Activated CD4-positive, alpha-beta T cell treated with anti-CD3 and anti-CD28 coated beads for 24 hours (primary cell): Measurements from ENCODE around the gene TMEM59.

ENCODE experiments used
- DNase-seq, 2 donors: peaks; one replicate each; pipeline ENCODE4 v3.0.0-alpha.2; 2020; ENCODE audit warnings: low read depth in 2 of 2

Gene TMEM59

GRCh38 chr1:53984726-53985125 lies 68.3 kb downstream of the TMEM59 start:
- DNase-seq = no peak

- no peak for DNase-seq
These were observed 70.3 kb downstream of the TMEM59 start for GRCh38 chr1:53982763-53983104.

DNA sequence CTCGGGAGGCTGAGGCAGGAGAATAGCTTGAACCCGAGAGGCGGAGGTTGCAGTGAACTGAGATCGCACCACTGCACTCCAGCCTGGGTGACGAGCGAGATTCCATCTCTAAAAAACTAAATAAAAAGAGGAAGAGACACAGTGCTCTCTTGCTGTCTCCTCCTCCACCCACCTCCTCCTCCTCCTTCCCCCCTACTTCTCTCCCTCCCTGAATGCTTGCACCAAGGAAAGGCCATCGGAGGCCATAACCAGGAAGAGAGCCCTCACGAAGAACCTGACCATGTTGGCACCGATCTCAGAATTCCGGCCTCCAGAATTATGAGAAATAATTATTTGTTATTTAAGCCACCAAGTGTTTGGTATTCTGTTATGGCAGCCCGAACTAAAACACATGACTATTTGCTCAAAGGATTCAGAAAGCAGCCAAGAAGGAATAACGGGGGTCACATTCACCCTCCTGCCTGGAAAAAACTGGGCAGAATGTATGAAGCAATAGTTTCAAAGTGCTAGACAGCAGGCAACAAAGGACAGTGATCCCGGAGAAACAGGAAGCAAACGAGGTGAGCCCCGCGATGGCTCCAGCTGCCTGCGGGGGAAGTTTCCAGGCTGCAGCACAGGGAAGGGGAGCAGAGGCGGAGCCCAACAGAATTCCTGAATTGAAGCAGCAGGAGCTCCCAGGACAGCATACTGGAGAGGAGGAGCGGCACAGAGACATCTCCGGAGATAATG lies 70.8 kb downstream of the TMEM59 start:
- no peak for DNase-seq

- DNase-seq = no peak
These were observed 71.8 kb downstream of the TMEM59 start for GRCh38 chr1:53981220-53981619.

DNA sequence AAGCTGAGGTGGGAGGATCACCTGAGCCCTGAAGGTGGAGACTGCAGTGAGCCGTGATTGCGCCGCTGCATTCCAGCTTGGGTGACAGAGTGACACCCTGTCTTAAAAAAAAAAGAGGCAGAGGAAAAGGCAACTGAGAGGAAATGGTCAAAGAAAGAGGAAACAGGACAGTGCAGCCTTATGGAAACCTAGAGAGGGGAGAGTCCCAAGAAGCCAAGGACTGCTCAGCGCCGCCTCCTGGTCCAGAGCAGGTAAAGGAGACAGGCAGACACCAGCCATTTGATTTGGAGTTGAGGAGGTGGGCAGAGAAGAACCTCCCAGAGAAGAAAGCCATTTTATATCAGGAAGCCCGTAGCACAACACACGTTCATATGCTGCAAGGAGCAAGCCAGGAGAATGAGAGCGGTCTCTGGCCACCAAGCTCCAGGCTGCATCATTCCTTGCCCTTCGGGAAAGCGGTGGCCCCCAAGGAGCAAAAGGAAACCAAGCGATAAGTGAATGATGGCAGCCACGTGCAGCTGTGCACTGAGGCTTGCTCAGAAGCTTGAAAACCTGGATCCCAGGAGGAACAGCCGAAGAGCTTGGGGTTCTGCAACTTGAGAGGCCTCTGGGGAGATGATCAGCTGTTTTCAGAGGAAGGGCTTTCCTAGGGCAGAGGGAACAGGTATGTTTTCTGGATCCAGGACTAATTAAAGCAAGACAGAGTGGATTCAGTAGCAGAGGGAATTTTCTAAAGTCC lies 73.1 kb downstream of the TMEM59 start:
- DNase-seq = no peak
